ENCODE measurements around the gene ATP1B3. TPM values are rescaled to one million over a fixed set of nuclear protein-coding genes. Genes with fewer than 3 reads are reported as not detected.

The ATP1B3 gene
- total and polyA plus RNA-seq, 2 experiments from 2014 or later: 123 to 316 TPM

DNA sequence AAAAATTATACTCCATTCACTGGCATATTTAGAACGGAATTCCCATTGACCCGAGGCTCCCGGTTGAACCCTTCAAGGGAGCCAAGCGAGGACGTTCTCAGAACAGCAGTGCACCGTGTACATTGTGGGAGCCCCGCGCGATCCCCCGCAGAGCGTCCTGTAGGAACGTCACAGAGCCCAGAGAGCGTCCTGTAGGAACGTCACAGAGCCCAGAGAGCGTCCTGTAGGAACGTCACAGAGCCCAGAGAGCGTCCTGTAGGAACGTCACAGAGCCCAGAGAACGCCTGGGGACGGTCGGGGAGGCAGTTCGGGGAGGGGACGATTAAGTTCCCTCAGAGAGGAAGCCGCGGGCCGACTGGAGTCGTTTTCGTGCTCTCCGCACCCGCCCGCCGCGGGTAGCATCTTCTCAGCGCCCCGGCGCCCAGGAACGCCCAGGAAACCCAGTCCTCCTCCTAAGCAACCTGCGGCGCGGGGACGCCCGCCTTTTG lies 506 bp upstream of the ATP1B3 start:
- Histone ChIP-seq H4K20me1 (ENCODE audit: insufficient read depth, poor library complexity, severe bottlenecking) (peaks cover 20% of the 10 kb centered on the region), H2AFZ (peak overlapping the region; percentile 99), H3K27me3 (no peaks in the 10 kb centered on the region), H3K79me2 (peaks cover 37% of the 10 kb centered on the region), H3K27ac (peak overlapping the region; percentile 100), H3K9me2 (replicated peaks; ENCODE audit: insufficient read depth) (no peaks in the 10 kb centered on the region), H3K4me3 (peak overlapping the region; percentile 84), H3K4me1 (ENCODE audit: insufficient read depth) (no peaks in the 10 kb centered on the region), H3K9me3 (ENCODE audit: low read depth) (no peaks in the 10 kb centered on the region), H3K36me3 (replicated peaks; ENCODE audit: insufficient read depth, low read depth) (no peaks in the 10 kb centered on the region), H3K4me2 (peak overlapping the region; percentile 94)
- no peak for DNase-seq (ENCODE audit: low spot score)
- TF ChIP-seq EZH2 (IDR thresholded peaks at IDR 0.05; ENCODE audit: borderline replicate concordance) (no peak), EZH2phosphoT487 (IDR thresholded peaks at IDR 0.05; ENCODE audit: low read depth, severe bottlenecking, unreplicated experiment) (no peak)
- TF ChIP-seq, protein P1, sequence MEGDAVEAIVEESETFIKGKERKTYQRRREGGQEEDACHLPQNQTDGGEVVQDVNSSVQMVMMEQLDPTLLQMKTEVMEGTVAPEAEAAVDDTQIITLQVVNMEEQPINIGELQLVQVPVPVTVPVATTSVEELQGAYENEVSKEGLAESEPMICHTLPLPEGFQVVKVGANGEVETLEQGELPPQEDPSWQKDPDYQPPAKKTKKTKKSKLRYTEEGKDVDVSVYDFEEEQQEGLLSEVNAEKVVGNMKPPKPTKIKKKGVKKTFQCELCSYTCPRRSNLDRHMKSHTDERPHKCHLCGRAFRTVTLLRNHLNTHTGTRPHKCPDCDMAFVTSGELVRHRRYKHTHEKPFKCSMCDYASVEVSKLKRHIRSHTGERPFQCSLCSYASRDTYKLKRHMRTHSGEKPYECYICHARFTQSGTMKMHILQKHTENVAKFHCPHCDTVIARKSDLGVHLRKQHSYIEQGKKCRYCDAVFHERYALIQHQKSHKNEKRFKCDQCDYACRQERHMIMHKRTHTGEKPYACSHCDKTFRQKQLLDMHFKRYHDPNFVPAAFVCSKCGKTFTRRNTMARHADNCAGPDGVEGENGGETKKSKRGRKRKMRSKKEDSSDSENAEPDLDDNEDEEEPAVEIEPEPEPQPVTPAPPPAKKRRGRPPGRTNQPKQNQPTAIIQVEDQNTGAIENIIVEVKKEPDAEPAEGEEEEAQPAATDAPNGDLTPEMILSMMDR (IDR thresholded peaks at IDR 0.05; ENCODE audit: poor library complexity): no peak
- under 1% methylated on average over 41 of the region's 42 CpGs for WGBS (ENCODE audit: low lambda C conversion rate, missing lambda C conversion rate)

DNA sequence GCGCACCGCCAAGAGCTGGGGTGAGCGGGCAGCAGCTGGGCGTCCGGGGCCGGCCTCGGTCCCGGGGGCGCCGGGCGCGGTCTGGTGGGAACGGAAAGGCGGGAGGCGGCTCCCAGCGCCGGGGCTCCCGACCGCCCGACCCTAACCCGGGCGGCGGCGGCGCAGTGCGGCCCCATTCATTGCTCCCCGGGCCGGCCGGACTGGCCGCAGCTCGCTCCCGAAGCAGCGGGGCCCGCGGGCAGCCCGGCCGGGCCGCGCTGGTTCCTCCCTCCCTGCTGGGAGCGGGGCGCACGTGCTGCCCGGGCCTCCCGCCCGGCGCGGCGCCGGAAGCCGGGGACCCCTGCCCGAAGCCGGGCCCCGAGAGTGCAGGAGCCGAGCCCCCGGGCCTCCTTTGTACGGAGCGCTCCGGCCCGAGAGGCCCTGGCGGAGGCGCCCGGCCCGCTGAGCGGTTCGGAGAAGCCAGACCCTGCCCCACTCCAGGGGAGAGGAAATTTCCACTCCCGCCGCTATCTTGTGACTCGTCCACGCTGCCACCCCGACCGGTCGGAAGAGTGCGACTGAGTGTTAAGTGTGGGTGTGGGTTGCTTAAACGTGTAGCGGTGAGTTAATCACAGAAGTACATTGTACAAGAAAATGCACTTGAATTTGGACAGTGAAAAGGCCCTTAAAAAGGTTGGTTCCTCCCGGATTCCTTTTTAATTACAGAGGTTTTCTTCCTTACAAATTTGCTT lies 613 bp downstream of the ATP1B3 start:
- DNase-seq (ENCODE audit: low spot score): peak; percentile 64
- peaks cover 4% of the 10 kb centered on the region for H3K4me1 ChIP-seq (ENCODE audit: insufficient read depth)
- no peaks in the 10 kb centered on the region for H3K27me3 ChIP-seq
- peak overlapping the region; percentile 89 for H2AFZ ChIP-seq
- no peaks in the 10 kb centered on the region for H3K9me2 ChIP-seq (replicated peaks; ENCODE audit: insufficient read depth)
- peaks cover 23% of the 10 kb centered on the region for H4K20me1 ChIP-seq (ENCODE audit: insufficient read depth, poor library complexity, severe bottlenecking)
- no peaks in the 10 kb centered on the region for H3K9me3 ChIP-seq (ENCODE audit: low read depth)
- under 1% methylated on average over 64 of the region's 76 CpGs for WGBS (ENCODE audit: low lambda C conversion rate, missing lambda C conversion rate)
- peak overlapping the region; percentile 78 for H3K4me2 ChIP-seq
- H3K79me2 ChIP-seq: peaks cover 48% of the 10 kb centered on the region
- H3K4me3 ChIP-seq: peak overlapping the region; percentile 68
- H3K27ac ChIP-seq: peak overlapping the region; percentile 100
- H3K36me3 ChIP-seq (replicated peaks; ENCODE audit: insufficient read depth, low read depth): no peaks in the 10 kb centered on the region
- TF ChIP-seq, protein P1 (IDR thresholded peaks at IDR 0.05; ENCODE audit: poor library complexity): no peak
- TF ChIP-seq EZH2 (IDR thresholded peaks at IDR 0.05; ENCODE audit: borderline replicate concordance): no peak
- no peak for TF ChIP-seq EZH2phosphoT487 (IDR thresholded peaks at IDR 0.05; ENCODE audit: low read depth, severe bottlenecking, unreplicated experiment)

DNA sequence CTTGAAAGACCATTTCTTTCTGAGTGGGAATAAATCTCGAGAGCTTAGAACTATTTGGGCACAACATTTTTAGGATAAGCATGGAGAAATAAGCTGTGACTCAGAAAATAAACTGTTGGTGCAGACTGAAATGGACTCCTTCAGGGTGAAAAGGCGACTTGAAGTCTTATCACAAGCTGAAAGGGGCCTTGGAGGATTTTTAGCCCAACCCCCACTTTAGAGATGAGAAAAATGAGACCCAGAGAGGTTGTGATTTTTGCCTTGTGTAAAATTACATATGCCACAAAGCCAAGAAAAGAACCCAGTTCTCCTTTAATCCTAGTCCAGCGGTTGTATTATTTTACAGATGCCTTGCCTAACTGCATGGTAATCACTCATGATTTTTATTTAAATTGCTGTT lies 1.5 kb downstream of the ATP1B3 start:
- Histone ChIP-seq H3K9me3 (ENCODE audit: low read depth) (no peaks in the 10 kb centered on the region), H3K36me3 (replicated peaks; ENCODE audit: insufficient read depth, low read depth) (no peaks in the 10 kb centered on the region), H3K27me3 (no peaks in the 10 kb centered on the region), H4K20me1 (ENCODE audit: insufficient read depth, poor library complexity, severe bottlenecking) (peaks cover 23% of the 10 kb centered on the region), H2AFZ (peak overlapping the region; percentile 51), H3K4me2 (peak overlapping the region; percentile 78), H3K4me3 (peak overlapping the region; percentile 68), H3K27ac (peak overlapping the region; percentile 100), H3K4me1 (ENCODE audit: insufficient read depth) (peaks cover 4% of the 10 kb centered on the region), H3K9me2 (replicated peaks; ENCODE audit: insufficient read depth) (no peaks in the 10 kb centered on the region), H3K79me2 (peaks cover 57% of the 10 kb centered on the region)
- TF ChIP-seq, protein P1 (IDR thresholded peaks at IDR 0.05; ENCODE audit: poor library complexity): no peak
- TF ChIP-seq EZH2 (IDR thresholded peaks at IDR 0.05; ENCODE audit: borderline replicate concordance) (no peak), EZH2phosphoT487 (IDR thresholded peaks at IDR 0.05; ENCODE audit: low read depth, severe bottlenecking, unreplicated experiment) (no peak)
- DNase-seq (ENCODE audit: low spot score): peak; percentile 37
- 9% methylated on average over 3 of the region's 3 CpGs for WGBS (ENCODE audit: low lambda C conversion rate, missing lambda C conversion rate)

All from hepatocyte (in vitro differentiated cells).